Endometrial microvascular endothelial cells (primary cell): ENCODE results near the gene VAV3. TPM values are rescaled to one million over a fixed set of nuclear protein-coding genes. Genes with fewer than 3 reads are reported as not detected.
"Not testable (repeated sequence)": the region's sequence is repeated elsewhere in the genome, so short reads cannot be mapped to it uniquely, and the experiment has no call there.

ENCODE experiments used
- in situ Hi-C: cut with HindIII; loops from 2 replicates; pipeline ENCODE4 v1.10.0; 2017; ENCODE audit warnings: low sequenced_read_pairs, low pct_unique_long_range_greater_than_20kb; ENCODE audit errors: inconsistent ontology term
- total RNA-seq: library from RNA; depleted of rRNA; stranded (reverse); fragments of >200 nt; gene quantifications from one replicate; pipeline ENCODE4 v1.2.3, GENCODE V29; 2015; ENCODE audit errors: inconsistent ontology term

VAV3 gene, protein sequence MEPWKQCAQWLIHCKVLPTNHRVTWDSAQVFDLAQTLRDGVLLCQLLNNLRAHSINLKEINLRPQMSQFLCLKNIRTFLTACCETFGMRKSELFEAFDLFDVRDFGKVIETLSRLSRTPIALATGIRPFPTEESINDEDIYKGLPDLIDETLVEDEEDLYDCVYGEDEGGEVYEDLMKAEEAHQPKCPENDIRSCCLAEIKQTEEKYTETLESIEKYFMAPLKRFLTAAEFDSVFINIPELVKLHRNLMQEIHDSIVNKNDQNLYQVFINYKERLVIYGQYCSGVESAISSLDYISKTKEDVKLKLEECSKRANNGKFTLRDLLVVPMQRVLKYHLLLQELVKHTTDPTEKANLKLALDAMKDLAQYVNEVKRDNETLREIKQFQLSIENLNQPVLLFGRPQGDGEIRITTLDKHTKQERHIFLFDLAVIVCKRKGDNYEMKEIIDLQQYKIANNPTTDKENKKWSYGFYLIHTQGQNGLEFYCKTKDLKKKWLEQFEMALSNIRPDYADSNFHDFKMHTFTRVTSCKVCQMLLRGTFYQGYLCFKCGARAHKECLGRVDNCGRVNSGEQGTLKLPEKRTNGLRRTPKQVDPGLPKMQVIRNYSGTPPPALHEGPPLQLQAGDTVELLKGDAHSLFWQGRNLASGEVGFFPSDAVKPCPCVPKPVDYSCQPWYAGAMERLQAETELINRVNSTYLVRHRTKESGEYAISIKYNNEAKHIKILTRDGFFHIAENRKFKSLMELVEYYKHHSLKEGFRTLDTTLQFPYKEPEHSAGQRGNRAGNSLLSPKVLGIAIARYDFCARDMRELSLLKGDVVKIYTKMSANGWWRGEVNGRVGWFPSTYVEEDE
- 1.1 TPM for total RNA-seq

DNA sequence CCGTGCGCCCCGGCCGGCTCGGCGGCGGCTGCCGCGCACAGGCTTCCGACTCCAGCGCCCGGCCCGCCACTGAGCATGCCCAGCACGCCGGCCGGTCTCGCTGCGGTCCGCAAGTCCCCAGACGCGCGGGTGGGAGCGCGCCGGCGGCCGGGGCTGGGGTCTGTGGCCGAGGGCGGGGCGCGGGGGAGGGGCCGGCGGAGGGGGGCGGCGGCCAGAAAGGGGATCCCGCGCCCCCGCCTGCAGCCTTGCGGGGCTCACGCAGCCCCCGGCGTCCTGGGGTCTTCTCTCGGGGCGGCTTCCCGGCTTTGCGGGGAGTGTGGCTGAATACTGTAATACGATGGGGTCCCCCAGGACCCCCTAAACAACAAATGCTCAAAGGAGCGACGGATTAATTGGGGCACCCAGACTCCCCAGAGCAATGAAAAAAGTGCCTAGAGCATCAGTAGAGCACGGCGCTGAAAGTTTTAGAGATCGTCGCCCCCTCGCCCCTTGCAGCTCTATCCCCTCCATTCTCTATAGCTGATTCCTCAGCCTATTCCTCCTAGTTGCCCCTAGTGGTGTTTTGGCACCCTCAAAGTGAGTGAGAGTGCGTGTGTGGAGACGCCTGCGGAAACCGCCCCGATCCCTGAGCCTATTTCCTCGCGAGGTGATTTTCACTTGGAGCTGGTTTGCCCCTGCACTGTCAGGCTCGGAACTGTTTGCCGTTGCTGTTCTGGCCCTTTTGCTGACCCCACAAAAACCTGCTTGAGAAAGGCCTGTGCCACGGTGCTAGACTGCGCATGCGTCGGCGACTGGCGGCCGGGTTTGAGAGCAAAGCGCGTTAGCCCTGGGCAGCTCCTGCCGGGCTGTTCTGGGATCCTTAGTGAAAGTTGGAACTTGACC is at the start of gene VAV3:
VAV3 (minus strand) TSS at position 71 of the 882 bp plus-strand sequence. CDS start 311 bp downstream, outside the sequence.
- in situ Hi-C loops = no loop called here

DNA sequence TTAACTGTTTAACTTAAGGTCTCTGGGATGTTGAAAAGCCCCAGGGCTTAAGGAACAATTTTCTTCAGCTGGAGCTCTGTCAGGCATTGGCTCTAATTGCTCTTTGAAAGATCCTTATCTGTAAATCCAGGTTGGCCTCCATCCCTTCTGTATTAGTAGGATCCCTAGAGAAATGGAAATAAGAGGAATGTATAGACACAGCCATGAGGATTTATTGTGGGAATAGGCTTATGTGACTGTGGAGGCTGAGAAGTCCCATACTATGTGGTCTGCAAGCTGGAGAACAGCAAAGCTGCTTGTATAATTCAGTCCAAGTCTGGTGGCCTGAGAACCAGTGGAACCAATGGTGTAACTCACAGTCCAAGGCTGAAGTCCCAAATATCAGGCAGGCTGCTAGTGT is 47.6 kb upstream of the VAV3 start:
- in situ Hi-C loops = no loop called here

DNA sequence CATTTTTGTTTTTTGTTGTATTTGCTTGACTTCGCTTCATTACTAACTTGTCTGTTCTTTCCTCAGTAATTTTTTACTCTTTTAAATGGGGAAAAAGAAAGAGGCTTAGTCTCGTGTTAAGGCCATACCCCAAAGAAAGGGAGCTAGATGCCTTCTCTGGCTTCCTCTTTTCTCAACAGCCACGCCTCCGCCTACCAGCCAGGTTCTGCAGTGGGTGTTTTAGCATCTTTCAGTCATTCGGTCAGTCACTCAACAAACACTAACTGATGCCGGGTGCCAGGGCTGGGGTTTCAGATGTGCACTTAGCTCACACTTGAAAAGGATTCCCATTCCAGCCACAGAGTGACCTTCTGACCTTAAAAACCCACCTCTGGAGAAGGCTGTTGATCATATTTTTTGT is 46.3 kb upstream of the VAV3 start:
- in situ Hi-C loops = no loop called here

DNA sequence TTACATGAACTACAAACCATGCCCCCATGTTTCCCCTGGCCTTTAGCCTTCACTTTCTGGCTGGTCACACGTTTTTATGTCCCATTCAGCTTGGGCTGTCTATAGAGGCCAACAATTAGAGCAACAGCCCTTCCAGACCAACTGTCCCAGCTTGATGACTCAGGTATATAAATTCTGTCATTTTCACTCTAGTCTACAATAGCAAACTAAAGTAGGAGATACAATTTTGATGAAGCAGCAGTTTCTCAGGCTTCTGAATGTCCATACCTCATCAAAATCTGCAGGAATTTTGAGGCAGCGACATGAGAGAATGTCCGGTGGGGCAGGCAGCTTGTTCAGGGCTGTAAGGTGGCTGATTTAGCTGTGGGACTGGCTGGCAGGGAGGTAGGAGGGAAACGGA is 45.6 kb upstream of the VAV3 start:
- in situ Hi-C loops = no loop called here

DNA sequence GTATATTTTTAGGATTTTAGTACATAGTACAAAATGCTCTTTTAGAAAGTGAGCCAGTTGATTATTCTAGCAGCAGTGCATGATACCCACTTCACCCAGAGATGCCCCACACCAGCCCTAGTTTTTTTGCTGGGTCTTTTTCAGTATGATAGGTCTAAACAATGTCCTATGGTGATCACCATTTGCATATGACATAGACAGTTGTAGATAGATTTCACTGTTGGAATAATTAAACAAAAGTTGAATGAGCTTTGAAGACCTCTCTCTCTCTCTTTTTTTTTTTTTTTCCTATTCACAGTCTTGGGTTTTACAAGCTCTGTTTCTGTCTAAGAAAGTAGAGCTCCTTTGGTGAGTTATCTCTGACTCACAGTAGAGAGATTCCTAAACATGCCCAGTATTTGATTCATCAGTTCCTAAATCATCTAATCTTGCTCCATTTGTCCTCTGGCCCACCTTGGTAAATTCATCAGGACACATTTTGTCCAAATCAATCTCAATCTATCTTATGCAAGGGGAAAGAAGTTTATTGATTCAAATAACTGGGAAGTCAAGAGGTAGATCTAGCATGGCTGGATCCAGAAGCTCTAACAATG is 44.7 kb upstream of the VAV3 start:
- in situ Hi-C loops = no loop called here

DNA sequence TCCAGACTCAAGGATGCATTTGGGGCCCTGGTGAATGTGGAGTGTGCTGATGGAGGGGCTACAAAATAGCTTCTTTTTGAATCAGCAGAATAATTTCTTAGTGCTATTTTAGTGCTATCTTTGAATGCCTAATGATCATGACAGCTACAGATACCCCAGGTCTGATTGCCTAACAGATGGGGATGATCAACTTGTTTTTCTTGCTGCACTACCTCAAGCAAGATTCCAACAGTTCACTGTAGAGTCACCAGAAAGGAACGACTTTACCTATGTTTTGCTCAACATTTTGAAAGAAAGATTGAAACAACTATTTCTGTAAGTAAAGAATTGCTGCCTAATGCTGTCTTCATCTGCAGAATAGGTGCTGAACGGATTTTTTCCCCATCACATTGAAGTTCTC is 42.6 kb upstream of the VAV3 start:
- in situ Hi-C loops = no loop called here

DNA sequence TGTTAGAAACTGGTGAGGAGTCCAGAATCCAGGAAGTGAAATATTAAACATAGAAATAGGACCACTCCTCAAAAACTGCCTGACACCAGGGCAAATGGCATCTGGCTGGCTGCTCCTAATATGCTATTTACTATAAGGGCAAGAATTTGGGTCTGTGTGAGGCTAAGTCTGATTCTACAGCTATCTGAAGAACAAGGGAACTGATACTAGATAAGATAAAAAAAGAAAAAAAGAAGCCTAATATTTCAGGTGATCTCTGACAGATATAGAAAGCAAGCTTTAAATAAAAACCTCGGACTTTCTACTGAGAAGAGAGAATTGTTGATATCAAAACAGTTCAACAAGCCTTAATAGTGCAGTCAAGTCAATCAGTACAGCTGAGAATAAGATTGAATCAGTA is 42.1 kb upstream of the VAV3 start:
- in situ Hi-C loops = no loop called here

DNA sequence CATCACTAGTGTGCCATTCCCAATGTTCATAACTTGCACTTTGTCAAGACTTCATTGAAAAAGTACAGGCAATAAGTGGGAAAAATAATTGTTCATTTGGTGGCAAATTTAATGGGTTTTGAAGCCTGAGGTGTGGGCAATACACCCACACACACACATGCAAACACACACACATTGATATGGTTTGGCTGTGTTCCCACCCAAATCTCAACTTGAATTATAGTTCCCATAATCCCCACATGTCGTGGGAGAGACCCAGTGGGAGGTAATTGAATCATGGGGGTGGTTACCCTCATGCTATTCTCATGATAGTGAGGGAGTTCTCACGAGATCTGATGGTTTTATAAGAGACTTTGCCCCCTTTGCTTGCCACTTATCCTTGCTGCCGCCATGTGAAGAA is 39.9 kb upstream of the VAV3 start:
- in situ Hi-C loops = not testable (repeated sequence)

DNA sequence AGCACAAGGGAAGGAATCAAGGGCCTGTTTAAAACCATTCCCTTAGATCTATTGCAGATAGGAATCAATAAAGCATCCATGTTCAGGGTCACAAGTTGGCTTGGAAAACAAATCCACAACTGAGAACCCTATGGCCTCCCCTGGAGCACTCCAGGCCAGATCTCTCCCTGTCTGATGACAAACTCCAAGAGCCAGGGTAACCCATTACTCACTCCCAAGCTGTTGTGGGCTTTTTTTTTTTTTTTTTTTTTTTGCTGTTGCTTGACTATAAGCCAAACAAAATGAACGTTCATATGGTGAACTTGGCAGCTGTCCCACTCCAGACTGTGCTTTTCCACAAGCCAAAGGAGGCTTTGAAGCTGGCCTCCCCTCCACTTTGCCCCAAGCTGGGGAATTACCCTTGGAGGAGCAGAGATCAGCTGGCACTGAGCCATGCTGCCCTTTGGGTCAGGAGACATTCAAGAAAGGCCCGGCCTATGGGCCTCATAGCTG is 35.7 kb upstream of the VAV3 start:
- in situ Hi-C loops = no loop called here

DNA sequence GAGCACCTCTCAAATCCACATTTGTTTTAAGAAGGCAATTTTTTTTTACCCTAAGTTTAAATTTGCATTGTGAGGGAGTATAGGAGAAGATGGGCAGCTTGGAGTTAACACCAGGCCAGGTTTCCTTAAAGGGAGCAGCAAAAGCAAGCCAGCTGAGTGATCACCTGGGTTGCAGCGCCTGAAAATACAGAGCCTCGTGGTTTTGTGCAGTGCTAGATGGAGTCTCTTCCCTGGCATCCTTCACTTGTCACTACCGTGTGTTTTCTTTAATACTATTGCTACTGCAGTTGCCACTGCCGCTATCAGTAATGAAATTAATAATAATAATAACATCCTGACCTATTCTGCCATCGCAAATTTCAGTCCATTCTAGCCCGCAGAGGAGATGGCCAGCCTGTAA is 35.2 kb upstream of the VAV3 start:
- in situ Hi-C loops = no loop called here

DNA sequence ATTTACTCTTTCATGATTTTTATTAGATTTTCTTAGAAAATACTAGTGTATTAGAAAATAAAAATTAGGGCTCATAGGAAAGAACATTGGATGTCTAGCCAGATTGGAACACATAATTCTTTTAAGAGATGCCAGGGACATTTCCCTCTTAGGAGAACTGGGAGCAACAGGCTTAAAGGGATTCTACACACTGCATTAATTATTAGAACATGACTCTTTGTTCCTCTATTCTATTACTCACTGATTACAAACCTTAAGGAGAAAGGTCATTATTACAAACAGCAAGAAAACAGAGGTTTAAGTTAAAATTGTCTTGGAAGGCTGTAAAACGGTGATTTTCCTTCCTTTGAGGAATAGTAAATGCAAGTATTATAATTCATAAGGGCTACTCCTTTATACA is 32.9 kb upstream of the VAV3 start:
- in situ Hi-C loops = no loop called here

DNA sequence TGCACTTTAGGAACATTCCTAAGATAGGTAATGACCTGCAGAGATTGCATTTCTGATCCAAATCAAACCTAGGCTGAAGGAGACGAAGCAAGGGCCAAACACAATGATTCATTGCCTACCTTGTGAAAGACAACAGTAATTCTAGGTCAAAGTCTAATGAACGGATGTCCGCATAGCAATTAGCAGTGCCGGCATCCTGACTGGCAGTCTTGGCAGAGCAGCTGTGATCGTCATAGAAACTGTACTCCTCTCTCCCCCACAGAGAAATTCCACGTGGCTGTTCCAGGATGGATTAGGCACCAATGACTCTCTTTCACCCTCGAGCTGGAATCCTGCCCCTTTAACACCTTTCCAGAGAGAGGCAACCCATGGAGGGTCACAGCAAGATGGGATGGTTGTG is 28.9 kb upstream of the VAV3 start:
- in situ Hi-C loops = no loop called here

DNA sequence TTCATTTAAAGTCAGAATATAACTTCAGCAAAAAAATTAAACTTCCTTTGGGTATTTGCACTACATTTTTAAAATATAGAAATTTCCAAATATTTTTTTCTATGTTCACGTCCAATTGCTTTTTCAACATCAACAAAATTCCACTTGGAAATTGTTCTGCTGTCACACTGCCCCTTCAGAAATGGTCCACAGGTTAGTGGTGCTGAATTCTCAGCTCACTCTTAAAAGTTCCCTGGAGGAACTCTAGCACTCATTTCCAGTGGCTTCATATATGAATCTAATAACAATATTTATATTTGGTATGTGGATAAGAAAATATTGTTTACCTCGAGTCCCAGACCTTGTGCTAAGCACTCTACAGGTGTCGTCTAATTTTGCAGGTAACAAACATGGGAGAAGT is 27.4 kb upstream of the VAV3 start:
- in situ Hi-C loops = no loop called here

DNA sequence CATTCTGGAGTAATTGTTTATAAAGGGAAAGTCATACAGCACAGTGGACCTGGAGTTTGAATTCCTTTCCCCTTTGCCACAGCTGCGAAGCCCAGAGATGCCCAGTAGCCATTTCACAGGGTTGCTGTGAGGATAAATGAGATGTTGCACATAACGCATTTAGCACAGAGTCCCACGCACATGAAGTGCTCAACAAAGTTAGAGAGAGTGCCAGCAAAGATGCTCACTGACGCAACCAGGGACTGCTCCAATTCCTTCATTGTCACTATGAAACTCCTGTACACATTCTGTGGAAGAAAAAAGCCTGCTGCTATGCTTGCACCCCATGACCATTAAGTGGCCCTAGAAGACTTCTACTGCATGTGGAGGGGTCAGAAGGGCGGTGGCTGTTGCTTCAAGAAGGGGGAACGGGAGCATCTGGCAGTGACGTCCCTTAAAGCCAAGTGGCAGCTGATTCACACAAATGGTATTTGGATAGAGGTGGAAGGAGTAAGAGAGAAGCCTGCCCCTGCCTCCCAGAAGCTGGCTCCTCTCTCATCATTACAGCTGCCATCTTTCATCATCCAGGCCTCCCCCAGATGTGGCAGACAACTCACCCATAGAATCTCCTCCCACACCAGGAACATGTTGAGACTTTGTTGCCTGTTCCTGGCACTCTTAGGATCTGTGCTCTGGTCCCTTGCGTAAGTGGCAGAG is 26.5 kb upstream of the VAV3 start:
- in situ Hi-C loops = no loop called here

DNA sequence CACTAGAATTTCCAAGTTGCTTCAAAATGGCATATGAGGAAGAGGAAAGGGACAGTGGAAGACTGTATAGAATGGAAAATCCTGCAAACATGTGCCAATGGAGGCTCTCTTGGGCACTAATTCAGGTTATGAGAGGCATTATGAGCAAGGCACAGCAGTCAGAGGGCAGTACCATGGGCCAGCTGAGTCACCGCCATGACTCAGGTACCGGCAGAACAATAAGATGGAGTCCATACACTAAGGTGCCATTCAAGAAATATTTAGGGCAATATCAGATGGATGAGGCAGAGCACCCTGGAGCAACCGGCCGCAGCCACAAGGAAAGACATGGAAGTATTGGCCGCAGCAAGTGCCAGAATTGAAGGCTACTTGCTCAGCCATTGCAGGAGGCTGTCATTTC is 25.6 kb upstream of the VAV3 start:
- in situ Hi-C loops = no loop called here

DNA sequence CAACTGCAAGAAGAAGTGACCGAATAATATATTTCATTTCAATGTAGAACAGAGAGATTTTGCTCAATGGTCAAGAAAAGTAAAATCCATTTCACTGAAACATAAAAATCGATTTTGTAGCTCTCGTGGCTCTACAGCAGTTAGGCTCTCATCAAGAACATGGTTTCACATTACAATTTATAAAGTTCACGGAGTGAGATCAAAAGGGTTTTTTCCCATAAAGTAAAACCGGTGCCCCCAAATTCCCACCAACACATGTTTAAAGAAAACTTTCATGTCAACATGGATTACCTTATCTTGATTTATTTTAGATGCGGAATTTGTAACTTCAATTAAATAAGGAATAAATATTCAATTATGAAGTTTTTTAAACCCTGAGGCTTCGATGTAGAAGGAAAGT is 16.3 kb upstream of the VAV3 start:
- in situ Hi-C loops = no loop called here

DNA sequence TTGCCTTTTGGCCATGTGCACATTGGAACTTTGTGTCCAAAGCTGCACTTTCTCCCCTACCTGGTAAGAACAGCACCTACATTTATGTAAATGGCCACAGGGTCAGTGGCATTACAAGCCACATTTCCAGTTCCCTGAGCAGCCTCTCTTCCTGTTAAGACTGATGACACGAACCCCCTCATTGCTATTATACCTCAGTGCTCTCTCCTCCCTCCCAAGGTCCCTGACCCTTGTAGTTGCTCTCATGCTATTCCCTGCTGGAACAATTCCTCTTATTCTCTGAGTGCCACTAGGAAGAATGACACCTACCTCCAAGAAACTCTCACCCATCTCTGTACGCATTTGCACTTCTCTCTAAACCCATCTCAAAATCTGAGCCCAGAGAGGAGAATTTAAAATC is 14.9 kb upstream of the VAV3 start:
- in situ Hi-C loops = no loop called here

DNA sequence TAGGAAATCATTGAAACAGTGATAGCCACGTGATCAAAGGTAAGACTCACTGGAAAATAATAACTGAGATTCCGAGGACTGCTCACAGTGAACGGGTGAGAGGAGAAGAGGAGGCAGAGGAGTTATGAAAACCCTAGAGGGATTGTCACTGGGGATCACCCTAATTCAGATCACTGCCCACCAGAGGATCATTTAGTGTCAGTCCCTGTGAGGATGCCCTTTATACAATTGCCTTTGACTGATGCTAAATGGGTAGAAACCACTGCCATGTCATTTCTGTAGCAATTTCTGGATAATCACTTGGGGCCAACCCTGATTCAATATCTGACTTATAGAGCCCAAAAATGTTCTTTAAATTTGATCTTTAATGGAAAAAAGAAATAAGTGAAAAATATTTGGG is 14.1 kb upstream of the VAV3 start:
- in situ Hi-C loops = no loop called here
